ENCODE data around the gene RNU1-3.

RNU1-3 gene

GRCh38 chr1:16617778-16618580, 48.8 kb downstream of the RNU1-3 start:
- DNase-seq (ENCODE audit: low read depth), result no peak

GRCh38 chr1:16617114-16617631, 49.6 kb downstream of the RNU1-3 start:
- DNase-seq (ENCODE audit: low read depth), result no peak

Data from iris pigment epithelial cell (primary cell).